HTERT RPE-1 (cell line): ENCODE measurements around the gene IL18R1.

ENCODE experiments used
- in situ Hi-C: fragments of 300-500 bp; cut with MboI; formaldehyde crosslinking; loops from 4 replicates; pipeline ENCODE4 v1.14.3; 2020; ENCODE audit warnings: low sequenced_read_pairs

Gene IL18R1

GRCh38 chr2:102387763-102388546, 32.4 kb downstream of the IL18R1 start:
- in situ Hi-C loops, result no loop called here

DNA sequence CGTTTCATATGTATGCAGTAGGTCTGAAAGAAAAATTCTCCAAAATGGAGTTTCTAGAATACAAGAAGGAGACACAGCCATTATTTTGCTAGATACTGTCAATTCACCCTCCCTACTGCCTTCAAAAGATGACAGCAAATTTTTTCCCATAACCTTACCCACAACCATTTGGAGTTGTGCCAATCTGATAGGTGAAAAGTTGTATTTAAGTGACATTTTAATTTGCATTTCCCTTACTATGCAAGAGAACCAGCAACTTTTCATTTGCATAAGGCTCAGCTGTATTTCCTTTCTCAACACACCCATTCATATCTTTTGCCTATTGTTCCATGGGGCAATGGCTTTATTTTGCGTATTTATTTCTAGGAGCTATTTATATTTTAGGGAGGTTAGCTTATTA, 36.0 kb downstream of the IL18R1 start:
- in situ Hi-C loops, result no loop called here

GRCh38 chr2:102392096-102392495, 36.5 kb downstream of the IL18R1 start:
- in situ Hi-C loops, result no loop called here

DNA sequence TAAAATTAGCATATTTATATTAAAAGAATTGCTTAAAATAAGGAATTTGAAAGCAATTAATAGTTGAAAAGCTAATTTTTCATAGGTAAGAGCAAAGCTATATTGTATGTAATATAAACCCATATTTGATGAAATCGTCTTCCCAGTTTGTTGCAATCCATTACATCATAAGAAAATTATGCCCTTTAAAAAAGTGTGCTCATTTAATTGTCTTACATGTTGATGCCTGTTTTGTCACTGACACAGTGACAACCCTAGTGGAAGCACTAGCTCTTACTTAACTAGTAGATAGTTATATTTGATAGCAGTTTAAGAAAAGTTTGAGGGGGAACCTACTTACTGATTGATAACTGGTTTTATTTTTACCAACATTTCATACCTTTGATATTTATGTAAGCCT, 37.3 kb downstream of the IL18R1 start:
- in situ Hi-C loops, result no loop called here

- in situ Hi-C loops, result no loop called here
Measured at GRCh38 chr2:102396012-102396411, 40.4 kb downstream of the IL18R1 start.

DNA sequence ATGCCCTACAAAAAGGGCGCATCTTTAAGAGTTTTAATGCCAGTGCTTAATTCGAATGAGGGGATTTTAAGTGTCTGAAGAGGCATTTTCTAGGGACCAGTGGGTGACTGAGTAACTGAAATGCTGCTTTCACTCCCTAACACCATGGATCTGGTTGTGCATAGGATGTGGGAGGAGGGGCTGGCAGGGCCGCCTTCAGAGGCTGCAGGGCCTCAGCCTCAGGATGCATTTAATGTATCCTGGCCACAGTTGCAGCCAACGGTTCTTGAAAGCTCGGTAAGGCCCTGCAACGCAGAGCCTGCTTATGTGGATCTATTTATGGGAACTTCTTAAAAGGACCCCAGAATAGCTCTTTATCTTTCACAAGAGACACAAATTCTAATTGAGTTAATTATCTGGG, 41.6 kb downstream of the IL18R1 start:
- in situ Hi-C loops, result no loop called here

DNA sequence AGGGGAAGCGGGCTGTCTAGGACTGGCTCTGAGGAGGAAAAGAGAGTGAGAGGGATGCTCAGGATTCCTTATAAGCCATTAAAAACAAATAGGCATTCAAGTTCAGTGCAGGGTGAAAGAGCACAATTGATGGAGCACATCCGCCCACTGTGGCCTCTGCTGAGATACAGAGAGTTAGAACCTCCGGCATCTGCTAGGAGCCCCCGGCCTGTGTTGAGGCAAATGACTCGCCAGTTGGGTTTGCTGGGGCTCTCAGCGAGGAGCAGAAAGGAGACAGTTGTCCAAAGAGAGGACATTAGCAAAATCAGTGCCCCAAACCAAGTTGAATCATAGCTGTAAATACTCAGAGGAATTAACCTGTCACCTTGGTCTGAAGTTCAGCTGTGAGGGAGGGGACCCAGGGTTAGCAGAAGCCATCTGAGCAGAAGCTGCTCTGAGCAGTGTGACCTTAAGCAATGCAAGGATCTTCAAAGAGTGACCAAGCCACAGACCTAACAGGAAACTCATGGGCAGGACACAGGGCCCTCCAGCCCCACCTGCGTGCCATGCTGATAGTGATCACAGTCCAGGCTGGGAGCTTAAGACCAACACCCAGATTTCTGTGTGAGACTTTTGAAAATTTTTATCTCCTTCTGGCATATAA, 44.0 kb downstream of the IL18R1 start:
- in situ Hi-C loops, result no loop called here

DNA sequence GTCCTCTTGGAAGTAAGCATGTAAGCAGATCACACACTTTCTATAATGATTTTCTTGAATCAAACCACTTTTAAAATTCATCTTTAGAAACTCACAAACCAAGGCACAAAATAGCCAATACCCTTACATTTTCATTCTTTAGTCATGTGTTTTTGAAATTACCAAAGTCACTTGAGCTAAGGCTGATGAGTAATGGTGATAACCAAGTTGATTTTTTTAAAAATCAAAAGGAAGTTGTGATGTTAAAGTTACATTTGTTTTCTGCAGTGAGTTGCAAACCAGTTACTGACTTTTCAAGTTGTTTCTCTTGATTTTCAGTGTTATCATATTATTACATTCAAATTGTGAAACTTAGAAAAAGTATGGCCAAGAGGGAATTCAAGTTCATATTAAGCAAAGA, 45.9 kb downstream of the IL18R1 start:
- in situ Hi-C loops, result no loop called here

DNA sequence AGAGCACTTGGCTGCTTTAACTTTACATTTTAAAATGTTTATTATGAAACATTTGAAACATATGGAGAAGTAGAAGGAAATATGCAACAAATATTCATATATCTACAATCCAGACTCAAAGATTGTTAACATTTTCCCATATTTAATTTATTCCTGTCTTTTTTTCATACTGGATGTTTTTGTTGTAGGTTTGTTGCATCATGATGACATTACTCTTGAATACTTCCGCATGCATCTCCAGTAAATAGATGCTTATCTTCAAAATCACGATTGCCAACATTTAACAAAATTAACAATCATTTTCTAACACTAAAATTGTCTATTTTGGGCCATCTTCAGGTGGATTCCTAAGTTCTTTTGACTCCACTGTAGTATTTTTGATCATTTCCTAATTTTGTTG, 46.3 kb downstream of the IL18R1 start:
- in situ Hi-C loops, result no loop called here

DNA sequence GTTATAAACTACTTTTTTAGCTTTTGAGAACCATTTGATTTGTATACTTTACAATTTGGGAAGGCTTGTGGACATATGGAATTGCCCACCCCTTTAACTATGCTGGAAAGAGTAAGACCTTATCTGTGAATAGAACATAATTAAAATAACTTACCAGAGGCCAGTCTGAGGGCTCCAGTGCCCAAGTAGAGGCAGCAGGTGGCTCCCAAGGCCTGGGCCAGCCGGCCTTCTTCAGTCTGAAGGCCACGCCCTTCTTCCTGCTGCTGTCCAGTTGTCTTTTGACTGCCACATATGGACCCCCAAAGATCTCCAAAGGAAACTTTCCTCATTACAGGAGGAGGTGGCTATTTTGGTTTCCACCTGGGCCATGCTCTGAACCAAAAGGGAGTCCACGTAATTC, 55.4 kb downstream of the IL18R1 start:
- in situ Hi-C loops, result no loop called here

DNA sequence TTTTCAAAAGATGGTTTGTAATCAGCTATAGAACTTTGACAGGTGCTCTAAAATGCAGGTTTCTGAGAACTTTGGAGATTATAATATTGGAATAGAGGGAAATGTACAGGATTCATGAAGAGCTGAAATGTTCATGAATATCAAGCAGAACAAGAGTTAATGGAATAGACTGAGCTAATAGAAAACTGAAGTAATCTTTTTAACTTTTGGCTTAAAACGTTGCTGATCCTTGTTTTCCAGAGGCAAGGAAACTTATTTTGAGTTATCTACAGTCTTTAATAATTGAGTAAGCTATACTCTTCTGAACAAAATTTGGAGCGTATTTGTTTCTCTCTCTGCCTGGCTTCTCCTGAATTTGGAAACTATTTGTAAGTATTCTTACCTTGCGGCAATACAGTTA, 56.6 kb downstream of the IL18R1 start:
- in situ Hi-C loops, result no loop called here

- in situ Hi-C loops, result no loop called here
Measured at GRCh38 chr2:102417946-102418345, 62.4 kb downstream of the IL18R1 start.

DNA sequence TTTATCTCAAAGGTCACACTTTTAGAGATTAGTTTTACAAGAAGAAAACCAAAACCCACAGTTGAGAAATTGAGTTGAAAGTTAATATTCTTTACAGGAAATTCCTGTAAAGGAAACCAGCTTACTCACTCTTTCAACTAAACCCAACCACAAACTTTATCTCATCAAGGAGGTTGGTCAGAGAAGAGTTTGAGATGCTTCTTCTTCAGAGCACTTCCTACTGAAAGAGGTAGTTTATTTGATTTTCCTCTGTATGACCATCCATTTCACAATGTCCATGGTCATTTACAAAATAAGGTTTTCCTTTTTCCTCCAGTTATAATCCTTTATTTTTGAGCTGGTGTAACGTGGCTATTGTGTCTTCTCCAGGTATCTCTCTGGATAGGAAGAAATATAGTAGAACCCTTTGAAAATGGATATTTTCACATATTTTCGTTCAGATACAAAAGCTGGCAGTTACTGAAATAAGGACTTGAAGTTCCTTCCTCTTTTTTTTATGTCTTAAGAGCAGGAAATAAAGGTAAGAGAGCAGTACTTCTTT, 62.9 kb downstream of the IL18R1 start:
- in situ Hi-C loops, result no loop called here

DNA sequence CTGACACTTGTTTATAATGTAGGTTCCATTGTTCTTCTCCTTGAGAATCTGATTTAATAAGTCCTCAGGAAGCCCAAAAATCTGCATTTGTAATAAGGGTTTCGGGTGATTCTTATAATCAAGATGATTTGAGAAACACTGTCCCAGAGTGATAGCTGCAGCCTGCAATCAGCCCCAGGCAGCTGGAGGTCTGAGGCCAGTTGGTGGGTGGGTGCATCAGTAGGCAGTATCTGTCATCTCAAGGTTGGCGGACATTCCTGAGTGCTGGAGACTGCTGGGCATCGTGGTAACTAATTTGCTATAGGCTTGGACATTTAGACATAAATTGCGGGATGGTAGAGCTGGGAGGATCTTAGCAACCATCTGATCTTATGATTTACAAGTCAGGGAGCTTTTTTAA, 64.7 kb downstream of the IL18R1 start:
- in situ Hi-C loops, result no loop called here

DNA sequence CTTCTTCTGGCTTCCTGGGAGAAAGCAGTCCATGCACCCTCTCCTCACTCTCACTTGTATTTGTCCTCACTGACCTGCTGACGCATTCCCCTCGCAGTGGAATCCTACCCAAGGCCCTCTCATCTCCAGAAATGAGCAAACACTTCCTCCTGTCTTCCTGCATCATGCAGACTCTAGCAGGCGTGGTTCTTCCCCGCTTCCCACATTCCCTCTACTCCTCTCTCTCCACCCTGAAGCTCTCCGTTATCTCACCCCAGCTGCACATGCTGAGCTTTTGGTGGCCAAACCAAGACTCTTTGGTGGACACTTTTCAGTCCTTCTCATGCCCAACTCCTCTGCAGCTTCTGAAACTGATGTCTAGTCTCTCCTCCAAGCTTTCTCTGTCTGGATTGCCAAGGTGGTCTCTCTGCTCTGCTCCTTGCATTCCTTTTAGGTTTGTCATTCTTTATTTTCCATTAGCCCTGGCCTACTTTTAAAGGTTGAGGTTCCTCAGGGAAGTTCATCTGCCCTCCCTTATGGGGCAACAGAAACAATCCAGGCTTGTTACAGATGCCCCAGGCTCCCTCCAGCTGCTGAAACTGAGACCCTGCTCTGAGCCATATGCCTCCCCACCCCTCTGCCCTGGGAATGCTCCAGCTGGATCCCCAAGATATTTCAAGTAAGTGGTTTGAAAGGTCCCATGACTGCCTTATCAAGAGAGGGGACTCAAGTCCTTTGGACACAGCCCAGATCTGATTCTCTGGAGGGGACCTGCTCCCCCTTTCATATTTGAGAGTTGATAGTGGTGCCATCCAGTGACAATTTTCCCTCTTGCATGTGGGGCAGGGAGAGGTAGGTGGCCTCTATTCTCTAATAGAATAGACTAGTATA, 66.5 kb downstream of the IL18R1 start:
- in situ Hi-C loops, result no loop called here

DNA sequence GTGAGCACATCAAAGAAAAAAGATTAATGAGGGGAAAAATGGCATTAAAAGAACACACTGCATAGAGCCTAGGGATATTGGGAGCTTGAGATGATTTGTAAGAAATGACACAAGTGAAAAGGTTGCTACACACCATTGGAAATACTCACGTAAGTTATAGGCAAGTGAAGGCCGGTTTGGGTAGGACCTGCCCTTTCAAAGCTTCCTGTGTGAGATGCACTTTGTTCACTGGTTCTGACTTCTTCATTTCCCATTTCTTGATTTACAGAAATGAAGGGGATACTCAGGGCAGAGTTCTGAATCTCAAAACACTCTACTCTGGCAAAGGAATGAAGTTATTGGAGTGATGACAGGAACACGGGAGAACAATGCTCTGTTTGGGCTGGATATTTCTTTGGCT, 67.3 kb downstream of the IL18R1 start, which contains the start of gene IL18RAP:
Gene IL18RAP, plus strand, starts transcription at position 251 of the 400 bp plus-strand sequence. Its CDS starts 118 bp downstream, at position 369.
- in situ Hi-C loops, result no loop called here

DNA sequence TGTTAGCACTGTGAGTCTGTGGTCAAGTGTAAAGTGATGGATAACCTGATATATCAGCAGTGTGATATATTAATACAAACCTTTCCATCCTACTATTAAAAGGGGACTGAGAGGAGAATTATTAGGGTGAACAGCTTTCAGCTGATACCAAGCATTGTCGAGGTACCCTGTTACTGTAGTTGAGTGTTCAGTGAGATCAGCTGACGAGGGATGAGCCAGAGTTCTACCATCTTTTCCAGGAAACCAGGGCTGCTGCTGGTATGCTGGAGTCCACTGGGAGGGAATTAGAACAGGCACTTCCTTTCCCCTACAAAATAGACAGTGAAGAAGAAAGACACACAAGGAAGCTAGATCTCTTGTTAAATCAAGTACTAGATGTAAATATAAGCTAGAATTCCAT, 67.8 kb downstream of the IL18R1 start:
- in situ Hi-C loops, result no loop called here

GRCh38 chr2:102424754-102425153, 69.2 kb downstream of the IL18R1 start:
- in situ Hi-C loops, result no loop called here

DNA sequence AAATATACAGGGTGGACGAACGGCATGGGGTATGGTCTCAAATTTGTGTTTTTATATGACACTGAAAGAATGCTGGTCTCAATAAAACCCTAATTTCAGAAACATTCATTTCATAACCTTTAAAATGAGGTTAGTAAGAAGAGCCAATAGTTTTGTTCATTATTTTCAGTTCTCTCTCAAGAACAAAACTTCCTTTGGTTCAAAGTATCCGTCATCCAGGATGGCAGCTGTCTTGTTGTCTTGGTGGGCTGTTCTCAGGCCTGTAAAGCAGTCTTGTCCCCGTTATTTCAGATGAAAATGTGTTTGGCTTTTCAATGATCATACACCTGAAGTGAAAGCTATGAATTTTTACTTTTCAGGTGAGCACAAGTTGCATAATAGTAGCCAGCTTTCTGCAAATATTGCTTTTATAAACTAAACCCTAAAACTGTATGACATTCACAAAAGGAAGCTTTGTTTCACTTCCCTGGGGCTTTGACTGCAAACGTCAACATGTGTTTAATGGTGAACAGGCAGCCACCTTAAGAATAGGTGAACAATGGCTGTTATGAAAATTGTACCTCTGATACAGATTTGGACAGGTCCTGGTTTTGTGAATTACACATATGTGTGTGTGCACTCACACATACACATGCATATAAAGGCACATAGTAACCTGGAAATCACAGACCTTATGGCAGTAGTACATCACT, 70.0 kb downstream of the IL18R1 start:
- in situ Hi-C loops, result no loop called here

- in situ Hi-C loops, result no loop called here
Measured at GRCh38 chr2:102427249-102427648, 71.7 kb downstream of the IL18R1 start.

- in situ Hi-C loops, result no loop called here
Measured at GRCh38 chr2:102428573-102428972, 73.0 kb downstream of the IL18R1 start.
